NCI-H128 (cell line): ENCODE results near the gene ZPLD1.

ENCODE experiments used
- DNase-seq: peaks from one replicate; lab custom pipeline; 2025; ENCODE audit not compliant: unreplicated experiment; lab: John Stamatoyannopoulos, UW

Gene ZPLD1

DNA sequence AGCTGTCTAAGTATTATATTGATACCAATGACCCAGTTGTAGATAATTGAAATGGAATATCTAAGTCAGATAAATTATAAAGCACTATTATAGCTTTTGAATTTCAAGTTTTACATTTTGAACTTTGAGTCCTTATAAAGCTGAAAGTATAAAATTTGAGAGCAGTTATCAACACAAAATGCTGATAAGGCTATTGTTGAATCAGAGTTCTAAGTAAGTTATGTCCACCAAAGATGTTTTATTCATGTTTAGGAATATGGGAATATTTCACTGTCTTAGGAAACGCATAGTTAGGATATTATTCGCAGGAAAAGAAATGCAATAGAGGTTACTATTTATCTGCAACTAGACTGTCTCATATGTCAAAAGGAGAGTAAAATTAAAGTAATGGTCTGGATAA lies 29.4 kb downstream of the ZPLD1 start:
- DNase-seq, result no peak

DNA sequence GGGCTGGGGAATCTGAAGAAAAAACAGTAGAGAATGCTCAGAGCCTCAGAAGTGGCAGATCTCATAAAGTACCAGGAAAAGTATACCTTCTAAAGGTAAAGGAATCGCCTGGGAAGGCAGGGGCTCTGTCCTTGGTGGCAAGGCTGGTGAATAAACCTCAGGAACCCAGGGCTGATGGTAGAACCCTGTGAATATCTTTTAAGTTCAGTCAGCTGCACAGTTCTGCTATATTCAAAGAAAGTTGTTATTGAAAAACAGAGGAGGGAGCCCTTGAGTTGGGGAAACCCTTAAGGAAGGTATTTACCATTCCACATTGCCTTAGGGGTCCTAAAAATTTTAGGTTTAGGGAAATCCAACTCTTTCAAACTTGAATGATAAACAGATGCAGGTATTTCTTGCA lies 31.2 kb downstream of the ZPLD1 start:
- no peak for DNase-seq

DNA sequence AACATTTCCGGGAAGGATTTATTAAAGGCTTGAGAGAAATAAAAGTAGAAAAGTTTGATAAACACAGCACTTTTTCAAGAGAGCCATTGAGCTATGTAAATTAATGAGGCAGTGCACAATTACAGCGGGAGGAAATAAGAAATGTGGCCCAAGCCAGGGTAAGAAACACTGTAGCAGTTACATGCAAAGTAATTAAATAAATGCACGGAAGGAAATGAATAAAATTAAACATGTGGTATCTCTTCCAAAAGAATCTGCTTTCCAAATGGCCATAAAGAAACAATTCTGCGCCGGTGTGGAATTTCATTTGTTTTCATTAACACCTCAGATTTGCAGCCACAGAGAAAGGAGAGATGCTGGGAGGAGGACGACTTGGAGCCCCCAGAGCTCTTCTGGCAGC lies 35.3 kb downstream of the ZPLD1 start:
- no peak for DNase-seq

GRCh38 chr3:102471001-102471400 lies 36.2 kb downstream of the ZPLD1 start:
- no peak for DNase-seq

- DNase-seq, result no peak
These were observed 36.7 kb downstream of the ZPLD1 start for GRCh38 chr3:102471491-102471890.

DNA sequence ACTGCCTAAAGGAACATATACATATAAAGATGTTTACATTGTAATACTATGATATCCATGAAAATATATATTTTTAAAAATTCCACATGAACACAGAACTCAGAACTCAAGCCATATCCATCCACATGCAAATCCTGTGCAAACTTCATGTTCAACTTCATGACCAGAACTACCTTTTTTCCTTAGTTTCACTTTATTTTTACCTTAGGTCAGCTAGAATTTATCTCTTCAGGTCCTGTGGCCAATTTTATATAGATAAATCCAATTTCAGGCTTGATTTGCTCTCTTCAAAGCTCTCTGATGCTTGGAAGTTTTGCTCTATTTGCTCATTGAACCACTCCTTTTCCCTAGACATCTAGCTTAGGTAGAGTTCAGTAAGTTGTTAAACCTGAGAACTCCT lies 38.8 kb downstream of the ZPLD1 start:
- no peak for DNase-seq

- no peak for DNase-seq
These were observed 39.4 kb downstream of the ZPLD1 start for GRCh38 chr3:102474207-102474606.

GRCh38 chr3:102476198-102476597 lies 41.4 kb downstream of the ZPLD1 start:
- no peak for DNase-seq

DNA sequence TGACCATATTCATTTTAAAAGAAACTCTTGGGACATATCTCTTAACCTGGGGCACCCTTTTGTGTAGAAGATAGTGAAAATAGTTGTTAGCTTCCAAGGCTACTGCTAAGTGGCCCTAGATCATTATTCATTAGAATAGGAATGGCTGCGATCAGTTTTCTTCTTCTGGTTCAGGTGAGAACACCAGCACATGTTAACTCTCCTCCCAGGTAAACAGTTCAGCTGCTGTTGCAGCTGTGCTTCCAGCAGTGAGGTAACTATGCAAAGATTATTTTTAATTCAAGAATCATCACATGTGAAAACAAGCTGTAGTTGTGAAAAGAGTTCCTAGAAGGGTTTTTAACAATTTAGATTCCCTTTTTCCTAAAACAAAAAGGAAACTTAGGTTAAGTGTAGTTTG lies 43.3 kb downstream of the ZPLD1 start:
- DNase-seq, result no peak

DNA sequence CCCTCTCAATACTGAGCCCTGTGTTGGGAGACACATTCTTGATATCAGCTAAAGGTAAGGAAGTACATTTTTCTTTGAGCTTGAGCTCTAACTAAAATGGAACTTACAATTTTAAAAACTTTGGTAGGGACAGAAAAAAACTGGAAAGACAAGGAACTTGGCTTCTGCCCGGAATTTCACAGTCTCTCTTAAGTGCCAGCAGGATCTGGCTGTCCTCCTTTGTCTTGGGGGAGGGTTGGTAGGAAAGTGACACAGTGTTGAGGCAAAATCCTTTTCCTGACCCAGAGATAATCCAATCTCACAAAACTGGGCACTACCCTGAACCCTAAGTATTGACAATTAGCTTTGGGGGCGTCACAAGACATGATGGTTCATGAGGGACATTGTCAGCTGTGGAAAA lies 45.3 kb downstream of the ZPLD1 start:
- DNase-seq, result no peak

GRCh38 chr3:102481050-102481449 lies 46.2 kb downstream of the ZPLD1 start:
- no peak for DNase-seq

GRCh38 chr3:102483556-102483955 lies 48.7 kb downstream of the ZPLD1 start:
- no peak for DNase-seq

DNA sequence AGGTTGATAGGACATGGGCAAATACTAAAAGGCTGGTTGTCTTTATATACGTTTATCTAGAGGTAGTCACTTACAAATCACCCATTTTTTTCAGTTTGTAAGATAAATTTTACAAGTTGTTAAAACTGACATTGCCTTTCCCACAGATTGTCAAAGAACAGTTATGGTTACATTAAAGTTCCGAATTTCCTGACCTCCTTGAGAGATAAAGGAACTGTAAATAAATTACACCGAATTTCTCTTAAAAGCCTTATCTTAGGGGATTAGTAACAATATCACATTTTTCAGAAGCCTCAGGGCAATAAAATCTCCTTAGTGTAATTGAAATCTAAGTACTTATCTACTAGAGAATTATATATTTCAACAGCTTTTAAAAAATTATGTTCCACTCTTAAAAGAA lies 49.5 kb downstream of the ZPLD1 start:
- no peak for DNase-seq

- no peak for DNase-seq
These were observed 50.9 kb downstream of the ZPLD1 start for GRCh38 chr3:102485701-102486100.

DNA sequence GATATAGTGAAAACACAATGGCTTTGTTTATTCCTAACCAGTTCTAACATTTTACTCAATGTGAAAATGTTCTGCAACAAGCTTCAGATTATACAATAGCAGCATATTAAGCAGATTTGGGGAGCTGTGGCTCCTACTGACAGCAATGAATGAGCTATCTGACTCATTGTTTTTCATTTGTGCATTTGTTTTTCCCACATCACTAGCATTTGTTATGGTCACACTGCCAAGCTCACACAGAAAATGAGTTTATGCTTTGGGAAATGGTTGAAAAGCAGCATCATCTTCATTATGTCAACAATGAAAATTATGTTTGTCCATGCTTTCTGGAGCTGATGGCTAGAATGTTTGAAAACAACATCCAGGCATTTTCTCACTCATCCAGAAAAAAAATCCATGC lies 53.5 kb downstream of the ZPLD1 start:
- DNase-seq, result no peak

DNA sequence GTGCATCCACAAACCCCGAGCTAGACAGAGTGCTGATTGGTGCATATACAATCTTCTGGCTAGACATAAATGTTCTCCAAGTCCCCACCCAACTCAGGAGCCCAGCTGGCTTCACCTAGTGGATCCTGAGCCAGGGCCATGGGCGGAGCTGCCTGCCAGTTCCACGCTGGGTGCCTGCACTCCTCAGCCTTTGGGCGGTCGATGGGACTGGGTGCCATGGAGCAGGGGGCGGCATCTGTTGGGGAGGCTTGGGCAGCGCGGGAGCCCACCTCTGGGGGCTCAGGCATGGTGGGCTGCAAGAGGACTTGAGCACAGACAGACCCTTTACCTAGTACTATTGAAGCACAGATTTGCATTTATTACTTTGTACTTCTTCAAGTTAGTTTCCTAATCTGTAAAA lies 57.5 kb downstream of the ZPLD1 start:
- DNase-seq, result no peak

- DNase-seq, result no peak
These were observed 62.8 kb downstream of the ZPLD1 start for GRCh38 chr3:102497571-102497970.

GRCh38 chr3:102505542-102505941 lies 70.7 kb downstream of the ZPLD1 start:
- DNase-seq, result no peak

GRCh38 chr3:102510663-102511062 lies 75.8 kb downstream of the ZPLD1 start:
- no peak for DNase-seq

- no peak for DNase-seq
These were observed 76.4 kb downstream of the ZPLD1 start for GRCh38 chr3:102511168-102511567.

GRCh38 chr3:102511639-102512038 lies 76.8 kb downstream of the ZPLD1 start:
- DNase-seq, result no peak

DNA sequence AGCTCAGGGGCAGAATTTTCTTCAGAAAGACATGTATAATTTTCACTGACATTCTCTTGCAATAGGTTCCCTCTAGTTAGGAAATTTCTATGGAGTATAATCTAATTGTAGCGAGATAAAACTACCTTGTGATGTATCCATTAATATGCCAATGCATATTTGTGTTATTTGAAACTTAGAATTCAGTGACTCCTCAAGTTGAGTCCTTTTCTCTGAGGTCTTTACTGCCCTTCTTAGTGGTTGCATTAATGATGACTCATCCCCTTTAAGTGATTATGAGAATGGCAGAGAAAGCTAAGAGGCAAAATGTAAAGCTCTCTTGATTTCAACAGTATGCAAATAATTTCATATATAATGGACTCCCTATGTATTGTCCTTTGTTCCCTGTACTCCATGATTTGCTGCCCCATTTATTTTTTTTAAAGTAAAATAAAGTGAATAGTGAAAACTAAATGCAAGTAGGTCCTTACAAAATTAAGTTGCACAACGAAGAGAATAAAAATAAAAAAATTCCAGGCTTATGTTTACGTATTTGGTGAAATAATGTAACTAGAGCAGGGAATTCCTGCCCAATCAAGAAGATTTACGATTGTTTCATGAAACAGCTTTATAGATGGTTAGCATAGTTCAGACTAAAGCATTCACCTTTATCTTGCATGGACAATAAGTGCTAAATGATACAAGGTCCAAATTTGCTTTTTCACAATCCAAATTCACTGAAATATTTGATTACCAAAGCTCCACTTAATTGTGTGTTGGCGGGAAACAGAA lies 78.1 kb downstream of the ZPLD1 start:
- no peak for DNase-seq

- no peak for DNase-seq
These were observed 79.4 kb downstream of the ZPLD1 start for GRCh38 chr3:102514241-102514640.
